Measurements from ENCODE around the gene LRRN2.

LRRN2 gene

GRCh38 chr1:204627436-204627835, 58.1 kb downstream of the LRRN2 start:
- no peak for TF ChIP-seq USF1 (IDR thresholded peaks at IDR 0.05)
- TF ChIP-seq MAX (IDR thresholded peaks at IDR 0.05) = no peak
- no peak for TF ChIP-seq FOXM1 (IDR thresholded peaks at IDR 0.05; ENCODE audit: borderline replicate concordance, low read depth)
- no peak for TF ChIP-seq NFIC (IDR thresholded peaks at IDR 0.05)
- TF ChIP-seq EP300 (IDR thresholded peaks at IDR 0.05; ENCODE audit: borderline replicate concordance) = no peak
- TF ChIP-seq RAD21 (IDR thresholded peaks at IDR 0.05; ENCODE audit: low read depth) = no peak
- no peak for TF ChIP-seq REST (IDR thresholded peaks at IDR 0.05; ENCODE audit: low read depth)
- no peak for TF ChIP-seq TEAD4 (IDR thresholded peaks at IDR 0.05)
- no peak for TF ChIP-seq TCF12 (IDR thresholded peaks at IDR 0.05; ENCODE audit: low read depth)
- TF ChIP-seq ZBTB7A (IDR thresholded peaks at IDR 0.05; ENCODE audit: low read depth) = no peak
- TF ChIP-seq CREB1 (IDR thresholded peaks at IDR 0.05; ENCODE audit: low read depth) = no peak
- TF ChIP-seq CEBPB (IDR thresholded peaks at IDR 0.05) = no peak
- TF ChIP-seq TAF1 (IDR thresholded peaks at IDR 0.05; ENCODE audit: low read depth) = no peak
- TF ChIP-seq EGR1 (IDR thresholded peaks at IDR 0.05) = no peak
- TF ChIP-seq YY1 (IDR thresholded peaks at IDR 0.05; ENCODE audit: low read depth) = no peak

GRCh38 chr1:204626381-204626780, 59.2 kb downstream of the LRRN2 start:
- TF ChIP-seq NFIC (IDR thresholded peaks at IDR 0.05) = no peak
- no peak for TF ChIP-seq REST (IDR thresholded peaks at IDR 0.05; ENCODE audit: low read depth)
- TF ChIP-seq RAD21 (IDR thresholded peaks at IDR 0.05; ENCODE audit: low read depth) = no peak
- TF ChIP-seq EGR1 (IDR thresholded peaks at IDR 0.05) = no peak
- no peak for TF ChIP-seq CREB1 (IDR thresholded peaks at IDR 0.05; ENCODE audit: low read depth)
- no peak for TF ChIP-seq MAX (IDR thresholded peaks at IDR 0.05)
- no peak for TF ChIP-seq TCF12 (IDR thresholded peaks at IDR 0.05; ENCODE audit: low read depth)
- no peak for TF ChIP-seq YY1 (IDR thresholded peaks at IDR 0.05; ENCODE audit: low read depth)
- no peak for TF ChIP-seq TAF1 (IDR thresholded peaks at IDR 0.05; ENCODE audit: low read depth)
- TF ChIP-seq USF1 (IDR thresholded peaks at IDR 0.05) = no peak
- TF ChIP-seq ZBTB7A (IDR thresholded peaks at IDR 0.05; ENCODE audit: low read depth) = no peak
- no peak for TF ChIP-seq TEAD4 (IDR thresholded peaks at IDR 0.05)

- TF ChIP-seq CEBPB (IDR thresholded peaks at IDR 0.05) = no peak
- no peak for TF ChIP-seq YY1 (IDR thresholded peaks at IDR 0.05; ENCODE audit: low read depth)
- no peak for TF ChIP-seq TCF12 (IDR thresholded peaks at IDR 0.05; ENCODE audit: low read depth)
- TF ChIP-seq EGR1 (IDR thresholded peaks at IDR 0.05) = no peak
- TF ChIP-seq FOXM1 (IDR thresholded peaks at IDR 0.05; ENCODE audit: borderline replicate concordance, low read depth) = no peak
- no peak for TF ChIP-seq NFIC (IDR thresholded peaks at IDR 0.05)
- no peak for TF ChIP-seq USF1 (IDR thresholded peaks at IDR 0.05)
- no peak for TF ChIP-seq RAD21 (IDR thresholded peaks at IDR 0.05; ENCODE audit: low read depth)
- TF ChIP-seq ZBTB7A (IDR thresholded peaks at IDR 0.05; ENCODE audit: low read depth) = no peak
These were observed 60.8 kb downstream of the LRRN2 start for GRCh38 chr1:204624631-204625216.

GRCh38 chr1:204623894-204624361, 61.6 kb downstream of the LRRN2 start:
- no peak for TF ChIP-seq TAF1 (IDR thresholded peaks at IDR 0.05; ENCODE audit: low read depth)

GRCh38 chr1:204623365-204623893, 62.1 kb downstream of the LRRN2 start:
- TF ChIP-seq TAF1 (IDR thresholded peaks at IDR 0.05; ENCODE audit: low read depth) (no peak), EGR1 (IDR thresholded peaks at IDR 0.05) (0 out of 2 replicates have a peak, but pooled peaks have one; percentile 27), NFIC (IDR thresholded peaks at IDR 0.05) (0 out of 2 replicates have a peak, but pooled peaks have one; percentile 16)

- TF ChIP-seq MAX (IDR thresholded peaks at IDR 0.05) (no peak), TAF1 (IDR thresholded peaks at IDR 0.05; ENCODE audit: low read depth) (no peak), USF1 (IDR thresholded peaks at IDR 0.05) (no peak), EGR1 (IDR thresholded peaks at IDR 0.05) (no peak), TCF12 (IDR thresholded peaks at IDR 0.05; ENCODE audit: low read depth) (no peak), EP300 (IDR thresholded peaks at IDR 0.05; ENCODE audit: borderline replicate concordance) (no peak), REST (IDR thresholded peaks at IDR 0.05; ENCODE audit: low read depth) (no peak), TEAD4 (IDR thresholded peaks at IDR 0.05) (no peak), YY1 (IDR thresholded peaks at IDR 0.05; ENCODE audit: low read depth) (no peak), CREB1 (IDR thresholded peaks at IDR 0.05; ENCODE audit: low read depth) (no peak), CEBPB (IDR thresholded peaks at IDR 0.05) (no peak), NFIC (IDR thresholded peaks at IDR 0.05) (no peak), ZBTB7A (IDR thresholded peaks at IDR 0.05; ENCODE audit: low read depth) (no peak), FOXM1 (IDR thresholded peaks at IDR 0.05; ENCODE audit: borderline replicate concordance, low read depth) (no peak), RAD21 (IDR thresholded peaks at IDR 0.05; ENCODE audit: low read depth) (no peak)
These were observed 63.5 kb downstream of the LRRN2 start for GRCh38 chr1:204621996-204622395.

Measured in Ishikawa (cell line).